Bone marrow (tissue), 2 donors: ENCODE measurements around the gene NLGN3.
"Not testable (repeated sequence)": the region's sequence is repeated elsewhere in the genome, so short reads cannot be mapped to it uniquely, and the experiment has no call there.

ENCODE experiments used
- DNase-seq, 2 donors: peaks; one replicate each; lab custom pipeline; 2025; lab: John Stamatoyannopoulos, UW

NLGN3 gene

DNA sequence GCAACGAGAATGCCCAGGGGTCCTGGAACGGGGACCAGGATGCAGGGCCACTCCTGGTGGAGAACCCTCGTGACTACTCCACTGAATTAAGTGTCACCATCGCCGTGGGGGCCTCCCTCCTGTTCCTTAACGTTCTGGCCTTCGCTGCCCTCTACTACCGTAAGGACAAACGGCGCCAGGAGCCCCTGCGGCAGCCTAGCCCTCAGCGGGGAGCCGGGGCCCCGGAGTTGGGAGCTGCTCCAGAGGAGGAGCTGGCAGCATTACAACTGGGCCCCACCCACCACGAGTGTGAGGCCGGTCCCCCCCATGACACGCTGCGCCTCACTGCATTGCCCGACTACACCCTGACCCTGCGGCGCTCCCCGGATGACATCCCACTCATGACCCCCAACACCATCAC, 24.9 kb downstream of the NLGN3 start:
- no peak for DNase-seq

DNA sequence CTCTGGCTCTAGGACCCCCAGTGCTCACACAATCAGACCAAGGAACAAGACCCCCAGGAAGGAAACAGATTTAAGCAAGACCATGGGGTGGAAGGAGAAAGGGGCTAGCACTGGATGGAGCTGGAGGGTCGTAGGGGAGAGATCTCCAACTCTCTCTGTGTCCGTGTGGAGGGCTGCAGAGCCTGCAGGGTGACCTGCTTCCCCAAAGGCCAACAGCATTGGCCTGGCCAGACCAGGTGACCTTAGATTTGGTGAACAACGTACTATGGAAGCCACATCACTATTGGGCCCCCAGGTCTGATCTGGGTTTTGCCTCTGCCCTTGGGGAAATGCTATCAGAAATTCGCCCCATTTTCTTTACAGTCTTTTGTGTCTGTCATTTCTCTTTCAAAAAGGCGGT, 26.0 kb downstream of the NLGN3 start:
- no peak for DNase-seq

DNA sequence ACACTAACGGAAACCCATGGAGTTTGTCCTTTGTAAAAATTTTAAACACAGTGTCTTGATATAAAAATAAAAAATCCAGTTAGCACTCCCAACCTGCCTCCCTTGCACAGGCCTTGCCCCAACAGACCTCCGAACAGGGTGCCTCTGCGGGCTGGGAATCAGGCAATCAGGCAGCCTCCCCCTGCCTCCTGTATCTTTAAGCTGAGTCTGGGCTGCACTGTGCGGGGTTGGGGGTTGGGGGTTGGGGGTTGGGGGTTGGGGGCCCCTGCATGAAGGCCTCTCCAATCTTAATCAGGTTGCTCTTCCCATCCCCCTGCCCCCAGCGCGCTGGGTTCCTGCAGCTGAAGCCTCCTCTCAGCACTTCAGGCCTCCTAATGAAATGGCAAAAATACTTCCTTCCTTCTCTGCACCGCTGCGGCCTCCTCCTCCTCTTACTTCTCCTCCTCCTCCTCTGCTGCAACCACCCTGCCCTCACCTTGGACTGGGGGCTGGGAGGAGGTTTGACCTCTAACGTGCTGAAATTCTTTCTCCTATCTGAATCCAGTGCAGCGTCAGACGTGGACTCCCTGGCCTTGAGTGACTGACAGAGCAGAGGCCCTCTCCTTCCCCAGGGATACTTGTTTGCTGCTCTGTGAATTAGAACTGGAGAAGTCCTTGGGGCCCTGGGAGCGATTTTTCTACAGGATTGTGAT, 26.6 kb downstream of the NLGN3 start:
- DNase-seq: peak in 1 of 2 donors; percentile 8

DNA sequence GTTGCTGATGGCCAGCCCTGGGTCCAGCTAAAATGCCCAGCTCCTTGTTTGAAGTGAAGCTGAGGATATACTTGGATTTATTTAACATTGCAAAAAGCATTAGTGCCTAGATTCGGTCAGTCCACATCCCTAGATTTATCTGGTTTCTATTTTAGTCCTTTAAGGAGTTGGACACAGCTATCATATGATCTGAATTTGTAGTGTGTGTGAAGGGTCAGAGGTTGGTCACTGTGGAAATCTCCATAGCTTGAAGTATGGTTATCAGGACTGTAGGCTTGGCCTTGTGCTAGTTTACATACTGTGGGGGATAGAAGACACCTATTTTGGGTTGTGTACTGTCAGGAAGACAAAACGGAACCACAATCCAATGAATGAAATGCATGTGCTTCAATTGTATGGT, 28.8 kb downstream of the NLGN3 start:
- no peak for DNase-seq

DNA sequence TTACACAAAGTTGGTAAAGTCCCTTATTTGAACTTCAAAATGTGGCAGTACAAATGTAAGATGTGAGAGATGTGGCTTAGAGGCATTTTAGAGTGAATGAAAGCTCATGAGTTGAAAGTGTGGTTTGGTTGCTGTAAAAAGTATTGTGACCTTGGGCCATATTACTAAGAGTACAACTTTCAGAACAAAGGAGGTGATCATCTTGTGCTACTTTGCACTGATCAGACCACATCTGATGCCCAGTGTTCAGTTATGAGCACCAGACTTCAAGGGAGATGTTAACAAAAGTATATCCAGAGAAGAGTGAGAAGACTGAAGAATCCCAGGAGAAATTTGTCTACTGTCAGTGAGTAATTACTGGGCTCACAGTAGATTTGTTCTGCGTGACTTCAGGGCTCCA, 30.2 kb downstream of the NLGN3 start:
- no peak for DNase-seq

DNA sequence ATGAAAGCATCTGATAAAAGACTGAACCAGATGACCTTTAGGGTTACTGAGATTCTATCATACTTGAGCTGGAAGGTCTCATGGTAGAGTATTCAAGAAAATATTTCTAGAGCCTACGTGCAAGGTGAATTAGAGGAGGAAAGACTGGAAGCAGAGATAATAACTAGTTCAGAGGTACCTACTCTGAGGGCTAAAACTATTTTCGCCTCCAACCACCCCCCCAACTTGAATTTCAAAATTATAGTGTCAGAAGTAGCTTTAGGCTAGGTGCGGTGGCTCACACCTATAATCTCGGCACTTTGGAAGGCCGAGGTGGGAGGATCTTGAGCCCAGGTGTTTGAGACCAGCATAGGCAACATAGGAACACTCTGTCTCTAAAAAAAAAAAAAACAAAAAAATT, 30.9 kb downstream of the NLGN3 start:
- DNase-seq: no peak

DNA sequence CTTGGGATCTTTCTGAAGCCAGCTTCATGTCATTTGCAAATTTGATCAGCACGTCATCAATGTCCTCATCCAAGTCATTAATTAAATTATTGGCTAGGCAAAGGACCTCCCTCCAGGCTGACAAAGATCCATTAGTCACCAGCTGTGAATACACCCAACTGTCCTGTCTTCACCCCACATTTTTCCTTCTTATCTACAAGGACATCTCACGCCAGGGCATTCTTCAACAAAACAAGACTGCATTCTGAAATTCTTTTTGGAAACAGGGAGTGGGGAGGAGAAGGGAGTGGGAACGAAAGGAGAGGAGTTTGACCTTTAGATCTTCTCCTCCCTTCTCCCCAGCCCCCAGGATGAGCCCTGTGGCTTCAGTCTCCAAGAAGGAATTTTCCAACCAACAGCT, 32.7 kb downstream of the NLGN3 start:
- DNase-seq: no peak

DNA sequence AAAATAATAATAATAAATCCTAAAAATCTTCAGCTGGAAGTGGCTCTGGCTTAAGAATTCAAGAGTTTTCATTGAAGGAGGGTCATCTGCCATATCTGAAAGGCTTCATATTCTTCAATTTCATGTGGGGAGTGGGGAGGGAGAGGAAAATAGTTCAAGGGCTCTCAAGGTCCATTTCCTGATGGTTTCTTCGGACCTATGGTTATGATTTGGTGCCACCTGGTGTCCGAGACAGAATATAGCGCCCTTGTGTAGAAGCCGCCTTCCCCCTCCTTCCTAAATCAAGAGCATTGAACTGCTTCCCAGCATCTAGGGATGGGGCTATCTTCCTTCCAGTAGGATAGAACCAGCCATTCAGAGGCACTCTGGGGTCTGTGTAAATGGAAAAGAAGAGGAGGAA, 34.3 kb downstream of the NLGN3 start:
- DNase-seq: peak; percentile 0 to 11

DNA sequence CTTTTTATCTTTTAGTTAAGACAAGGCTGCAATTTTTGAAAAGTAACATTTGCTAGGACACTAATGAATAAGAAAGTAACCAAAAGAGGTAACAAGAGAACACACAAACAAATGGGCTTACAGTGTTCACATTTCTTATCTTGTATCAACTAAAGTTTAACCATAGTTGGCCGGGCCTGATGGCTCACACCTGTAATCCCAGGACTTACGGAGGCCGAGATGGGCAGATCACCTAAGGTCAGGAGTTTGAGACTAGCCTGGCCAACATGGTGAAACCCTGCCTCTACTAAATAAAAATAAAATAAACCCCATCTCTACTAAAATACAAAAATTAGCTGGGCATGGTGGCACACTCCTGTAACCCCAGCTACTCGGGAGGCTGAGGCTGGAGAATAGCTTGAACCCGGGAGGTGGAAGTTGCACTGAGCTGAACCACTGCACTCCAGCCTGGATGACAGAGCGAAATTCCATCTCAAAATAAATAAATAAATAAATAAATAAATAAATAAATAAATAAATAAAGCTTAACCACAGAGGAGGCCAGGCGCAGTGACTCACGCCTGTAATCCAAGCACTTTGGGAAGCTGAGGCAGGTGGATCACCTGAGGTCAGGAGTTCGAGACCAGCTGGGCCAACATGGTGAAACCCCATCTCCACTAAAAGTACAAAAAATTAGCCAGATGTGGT, 36.1 kb downstream of the NLGN3 start:
- DNase-seq: not testable (repeated sequence)

DNA sequence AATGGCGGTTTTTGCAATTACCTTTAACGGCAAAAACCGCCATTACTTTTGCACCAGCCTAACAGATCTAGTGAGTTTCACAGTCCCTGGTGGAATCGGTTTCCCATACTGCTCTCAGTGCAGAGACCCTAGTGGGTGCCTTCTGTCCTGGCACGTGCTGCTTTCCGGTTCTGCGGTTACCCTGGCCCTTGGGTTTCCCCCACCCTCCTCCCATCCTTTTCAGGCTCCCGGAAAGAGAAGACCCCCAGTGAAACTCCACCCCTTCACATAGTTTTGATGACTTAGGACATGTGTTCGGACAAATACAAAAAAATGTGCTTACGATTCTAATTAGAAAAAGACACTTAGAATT, 36.9 kb downstream of the NLGN3 start:
- no peak for DNase-seq

DNA sequence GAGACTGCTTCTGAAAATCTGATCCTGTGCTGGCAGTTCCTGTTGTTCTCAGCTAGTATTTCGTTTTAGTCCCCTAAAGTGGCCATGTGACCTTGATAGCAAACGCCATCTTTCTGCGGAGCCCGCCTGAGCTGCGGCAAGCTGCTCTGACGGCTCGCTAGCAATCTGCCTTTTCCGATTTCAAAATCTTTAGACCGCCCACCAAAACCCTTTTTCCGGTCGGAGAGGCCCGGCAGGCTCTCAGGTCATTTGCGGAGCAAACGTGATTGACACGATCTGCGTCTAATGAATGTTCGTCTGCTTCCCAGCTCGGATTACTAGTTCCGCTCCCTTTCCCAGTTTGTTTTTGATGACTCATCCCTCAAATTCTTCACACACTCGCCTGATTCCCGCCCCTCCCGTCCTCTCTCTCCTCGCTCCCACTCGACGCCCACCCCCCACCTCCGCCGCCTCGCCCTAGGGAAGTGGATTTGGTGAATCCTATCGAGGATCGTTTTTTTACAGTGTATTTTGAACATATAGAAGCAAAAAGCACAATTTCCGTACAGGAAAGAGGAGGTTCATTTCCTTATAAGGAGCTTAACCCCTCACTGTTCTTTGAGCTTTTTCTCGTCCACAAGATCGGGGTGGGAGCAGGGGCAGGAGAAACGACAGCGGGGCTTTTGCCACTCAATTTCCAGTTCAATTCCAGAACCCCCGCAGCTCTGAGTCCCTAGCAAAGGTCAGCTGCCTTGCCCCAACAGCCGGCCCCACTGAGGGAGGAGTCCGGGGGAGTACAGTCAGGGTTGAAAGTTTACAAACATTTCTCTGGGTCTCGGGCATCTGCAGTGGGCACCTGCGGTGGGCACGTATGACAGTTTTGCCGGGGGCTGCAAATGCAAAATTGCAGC, 37.5 kb downstream of the NLGN3 start:
- peak; percentile 20 to 85 for DNase-seq

DNA sequence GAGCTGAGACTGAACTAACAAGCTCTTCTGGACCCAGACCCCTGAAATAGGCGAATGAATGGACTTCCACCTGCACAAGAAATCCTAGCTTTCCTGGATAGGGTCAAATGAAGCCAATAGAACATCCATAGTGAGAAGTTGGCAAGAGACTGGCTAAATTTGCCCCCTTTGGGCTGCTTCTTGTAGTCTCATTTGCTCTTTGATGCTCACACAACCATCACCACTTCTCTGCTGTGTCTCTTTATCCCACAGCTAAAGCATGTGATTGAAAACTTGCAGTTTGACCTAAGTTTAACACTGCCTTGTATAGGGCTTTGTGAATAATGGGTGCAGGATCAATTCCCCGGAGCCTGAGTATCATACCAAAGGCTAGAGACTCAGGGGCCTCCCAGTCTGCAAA, 38.2 kb downstream of the NLGN3 start:
- DNase-seq: no peak

DNA sequence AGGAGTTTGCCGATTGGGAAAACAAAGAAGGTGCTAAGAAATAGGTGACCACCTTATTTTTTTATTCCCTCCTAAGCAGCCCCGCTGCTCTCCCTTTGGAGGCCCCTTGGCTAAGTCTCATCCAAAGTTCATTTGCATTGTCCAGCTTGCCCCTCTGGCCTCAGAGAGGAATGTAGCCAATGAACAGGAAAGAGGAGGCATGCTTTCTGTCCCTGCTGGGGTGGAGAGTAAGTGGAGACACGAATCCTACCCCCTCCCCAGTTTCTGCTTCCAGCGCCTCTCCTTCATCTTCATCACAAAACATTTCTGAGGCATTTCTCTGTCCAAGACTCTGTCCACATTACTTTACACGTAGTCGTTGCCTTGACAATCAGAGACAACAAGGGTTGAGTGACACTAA, 38.7 kb downstream of the NLGN3 start:
- DNase-seq: no peak

DNA sequence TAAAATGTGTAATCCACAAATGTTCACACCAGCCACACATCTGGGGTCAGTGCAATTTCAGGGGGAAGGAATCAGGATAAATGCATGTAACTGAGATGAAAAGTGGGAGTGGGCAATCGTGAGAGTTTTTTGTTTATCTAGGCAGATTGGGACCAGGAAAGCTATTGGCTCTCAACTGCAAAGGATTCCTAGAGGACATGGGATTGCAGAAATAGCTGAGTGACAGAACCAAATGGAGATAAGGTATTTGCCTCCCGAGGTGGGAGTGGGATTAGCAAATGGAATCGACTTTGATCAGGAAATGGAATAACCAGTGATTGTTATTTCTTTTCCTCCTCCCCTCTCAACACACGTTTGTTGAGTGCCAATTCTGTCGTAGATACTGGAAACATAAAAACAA, 39.5 kb downstream of the NLGN3 start:
- no peak for DNase-seq

DNA sequence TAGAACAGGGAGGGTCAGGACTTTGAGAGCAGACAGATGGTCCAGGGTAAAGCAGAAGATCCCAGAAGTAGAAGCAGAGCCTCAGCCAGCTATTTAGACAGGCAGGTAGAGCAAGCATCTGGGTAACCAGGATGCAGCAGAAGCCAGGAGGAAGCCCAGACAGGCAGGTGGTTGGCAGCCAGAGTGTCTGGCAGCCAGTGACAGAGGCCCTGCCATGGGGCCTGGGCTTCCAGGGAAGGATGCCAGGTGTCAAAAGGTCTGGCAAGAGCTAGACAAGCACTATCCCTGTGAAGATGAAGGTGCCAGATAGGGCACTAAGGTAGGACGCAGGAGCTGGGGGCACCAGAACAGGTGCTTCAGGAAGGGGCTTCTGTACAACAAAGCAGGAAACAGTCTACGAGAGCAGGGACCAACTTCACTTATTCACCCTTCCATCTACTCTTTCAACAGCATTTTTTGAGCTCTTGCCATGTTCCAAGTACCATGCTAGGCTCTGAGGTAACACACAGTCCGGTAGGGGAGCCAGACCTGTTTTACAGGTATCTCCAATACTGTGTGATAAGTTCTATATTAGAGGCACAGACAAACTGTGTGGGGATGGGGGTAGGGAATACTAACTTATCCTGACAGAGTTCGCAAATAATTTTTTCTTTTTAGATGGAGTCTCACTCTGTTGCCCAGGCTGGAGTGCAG, 40.3 kb downstream of the NLGN3 start:
- DNase-seq: no peak

DNA sequence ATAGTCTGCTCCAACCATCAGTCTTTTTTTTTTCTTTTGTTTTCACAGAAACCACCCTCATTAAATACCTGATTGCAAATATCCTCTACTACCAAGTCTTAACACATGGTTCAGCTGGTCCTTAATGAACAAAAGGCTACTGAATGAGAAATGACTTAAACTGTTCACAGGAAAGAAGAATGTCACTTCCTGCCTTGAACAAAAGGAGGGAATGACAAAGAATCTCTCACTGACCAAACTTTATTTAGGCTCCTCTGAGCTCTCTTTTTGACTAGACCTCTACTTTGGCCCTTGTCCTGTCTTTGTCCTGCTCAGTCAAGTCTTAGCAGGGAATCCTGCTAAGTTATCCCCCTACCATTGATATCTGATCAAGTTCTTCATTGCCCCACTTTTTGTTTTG, 46.6 kb downstream of the NLGN3 start:
- no peak for DNase-seq

DNA sequence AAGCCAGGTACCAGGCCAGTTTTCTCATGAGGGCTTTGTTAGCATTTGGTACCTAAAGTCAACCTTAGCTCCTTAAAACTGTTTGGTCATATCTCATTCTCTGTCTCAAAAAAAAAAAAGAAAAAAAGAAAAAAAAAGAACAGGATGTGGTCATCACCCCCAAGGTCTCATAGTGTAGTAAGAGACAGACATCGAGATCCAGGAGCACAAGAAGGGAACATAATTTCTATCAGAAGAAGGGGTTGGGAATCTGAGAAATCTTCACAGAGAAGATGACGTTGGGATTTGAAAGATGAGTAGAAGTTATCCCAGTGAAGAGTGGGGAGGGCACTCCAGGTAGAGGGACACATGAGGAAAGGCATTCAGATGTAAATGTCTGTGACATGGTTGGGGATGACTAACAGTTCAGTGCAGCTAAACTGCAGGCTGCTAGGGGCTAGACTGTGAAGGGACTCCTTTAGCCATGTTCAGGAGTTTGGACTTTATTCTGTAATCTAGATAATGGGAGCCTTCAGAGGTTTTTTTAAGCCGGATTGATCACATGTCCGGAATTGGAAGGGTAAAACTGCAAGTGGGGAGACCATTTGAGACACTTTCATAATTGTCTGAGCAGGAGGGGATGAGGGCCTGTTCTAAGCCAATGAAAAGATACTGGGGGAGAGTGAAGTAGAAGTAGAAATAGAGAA, 51.5 kb downstream of the NLGN3 start:
- peak in 1 of 2 donors; percentile 13 for DNase-seq

DNA sequence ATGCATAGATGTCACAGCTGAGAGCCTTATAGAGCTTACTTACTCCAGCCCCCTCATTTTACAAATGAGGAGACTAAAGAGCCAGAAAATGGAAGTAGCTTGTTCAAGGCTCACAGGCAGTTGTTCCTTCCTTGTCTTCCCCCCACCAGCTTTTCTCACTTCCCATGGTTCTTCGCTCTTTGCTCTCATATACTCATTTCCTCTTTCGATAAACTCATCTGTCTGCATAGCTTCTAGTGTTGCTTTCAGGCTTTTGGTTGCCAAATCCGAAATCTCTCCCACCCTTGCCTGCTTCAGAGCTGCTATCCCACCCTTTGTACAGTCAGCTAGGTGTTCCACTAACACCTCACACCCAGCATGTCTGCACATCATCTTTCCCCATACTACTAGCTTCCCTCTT, 53.4 kb downstream of the NLGN3 start:
- DNase-seq: peak; percentile 0 to 59

DNA sequence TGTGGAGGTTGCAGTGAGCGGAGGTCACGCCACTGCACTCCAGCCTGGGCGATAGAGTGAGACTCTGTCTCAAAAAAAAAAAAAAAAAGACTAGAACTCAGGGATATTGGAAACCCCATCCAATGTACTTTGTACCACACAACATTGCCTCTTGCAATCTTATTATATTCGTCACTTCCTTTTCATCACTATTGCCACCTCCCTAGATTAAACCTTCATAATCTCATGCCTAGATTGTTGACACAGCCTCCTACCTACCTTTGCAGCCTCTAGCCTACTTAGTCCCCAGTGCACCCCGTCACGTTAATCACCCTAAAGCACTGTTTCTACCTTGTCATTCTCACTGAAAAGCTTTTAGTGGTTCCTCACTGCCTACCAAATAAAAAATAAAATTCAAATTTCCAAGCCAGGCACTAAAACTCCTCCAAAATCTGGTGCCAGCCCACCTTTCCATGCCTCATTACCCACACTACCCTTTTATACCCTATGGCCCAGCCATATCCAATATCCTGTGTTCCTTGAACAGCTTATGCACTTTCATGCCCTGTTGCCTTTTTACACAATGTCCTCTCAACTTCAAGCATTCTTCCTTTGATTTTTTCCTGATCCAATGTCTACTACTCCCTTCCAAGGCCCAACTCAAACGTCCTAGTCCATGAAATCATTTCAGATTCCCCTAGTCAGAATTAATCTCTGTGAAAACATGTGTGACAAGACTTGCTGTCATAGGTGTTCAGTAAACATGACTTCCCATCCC, 54.8 kb downstream of the NLGN3 start:
- no peak for DNase-seq

DNA sequence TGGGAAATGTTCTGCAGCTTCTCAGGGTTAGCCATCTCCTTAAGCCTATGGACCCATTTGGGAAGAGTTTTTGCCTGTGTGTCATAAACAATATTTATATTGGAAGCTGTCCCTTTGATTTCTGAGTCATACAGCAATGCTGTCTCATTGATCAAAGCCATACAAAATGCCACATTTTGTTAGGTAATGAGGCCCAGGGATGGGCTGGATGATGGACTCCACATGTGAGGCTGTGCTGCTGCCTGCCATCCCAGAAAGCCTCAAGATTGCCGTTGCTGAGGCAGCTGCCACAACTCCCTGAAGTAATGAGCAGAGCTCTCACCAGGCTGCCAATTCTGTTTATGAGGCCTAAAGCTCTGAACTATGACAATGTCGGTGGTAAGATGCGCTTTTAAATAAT, 66.2 kb downstream of the NLGN3 start:
- no peak for DNase-seq

DNA sequence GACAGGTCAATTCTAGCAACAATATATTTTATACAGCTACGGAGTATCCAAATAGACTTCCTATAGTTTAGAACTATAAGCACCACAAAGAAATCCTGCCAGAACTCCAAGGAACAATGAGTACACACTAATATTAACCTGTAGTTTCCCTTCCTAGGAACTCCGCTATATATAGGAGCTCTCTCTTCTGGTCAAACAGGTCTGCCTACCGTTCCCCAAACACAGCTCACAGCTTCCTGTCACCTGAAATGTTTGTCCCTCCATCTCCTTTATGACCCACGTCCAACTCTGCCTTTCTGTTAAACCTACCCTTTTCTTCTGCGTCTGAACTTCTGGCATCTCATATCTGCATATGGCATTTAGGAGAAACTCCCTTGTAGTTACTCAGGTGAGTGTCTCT, 67.9 kb downstream of the NLGN3 start:
- DNase-seq: no peak
